NT2/D1 (cell line): ENCODE measurements around the gene ADAMTS10.

Experiments
- SUZ12 ChIP-seq: IDR thresholded peaks from 2 replicates; pipeline ENCODE4 v1.6.1; 2011; ENCODE audit not compliant: insufficient read length, insufficient read depth; ENCODE audit errors: extremely low read depth
- YY1 ChIP-seq: IDR thresholded peaks from 2 replicates; pipeline ENCODE4 v1.6.1; 2011; ENCODE audit not compliant: insufficient read length, insufficient read depth

GRCh38 chr19:8643860-8644653 is 33.5 kb upstream of the ADAMTS10 start:
- TF ChIP-seq YY1 = no peak
- no peak for TF ChIP-seq SUZ12
